Trophoblast cell (in vitro differentiated cells and primary cell): ENCODE results near the gene UGT1A5.

ENCODE experiments used
- DNase-seq, 2 donors: peaks; one replicate each; pipeline ENCODE4 v3.0.0-alpha.2; 2016
- H2AFZ ChIP-seq: 2 replicates; pipeline ENCODE4 v1.6.1; 2013; ENCODE audit warnings: low read length, moderate library complexity, mild to moderate bottlenecking; ENCODE audit not compliant: insufficient read depth, poor library complexity
- H2AK5ac ChIP-seq: 2 replicates; pipeline ENCODE4 v1.6.1; 2013; ENCODE audit warnings: mild to moderate bottlenecking, low read length
- H2BK120ac ChIP-seq: 2 replicates; pipeline ENCODE4 v1.6.1; 2013; ENCODE audit warnings: low read length, mild to moderate bottlenecking, moderate library complexity; ENCODE audit not compliant: insufficient read depth, poor library complexity
- H2BK12ac ChIP-seq: 2 replicates; pipeline ENCODE4 v1.6.1; 2013; ENCODE audit warnings: mild to moderate bottlenecking, low read length, moderate library complexity
- H2BK5ac ChIP-seq: 2 replicates; pipeline ENCODE4 v1.6.1; 2013; ENCODE audit warnings: low read length, low read depth, moderate library complexity, mild to moderate bottlenecking; ENCODE audit not compliant: poor library complexity
- H3K14ac ChIP-seq: 2 replicates; pipeline ENCODE4 v1.6.1; 2013; ENCODE audit warnings: mild to moderate bottlenecking, low read length
- H3K18ac ChIP-seq: 2 replicates; pipeline ENCODE4 v1.6.1; 2013; ENCODE audit warnings: mild to moderate bottlenecking, low read length
- H3K23ac ChIP-seq: 2 replicates; pipeline ENCODE4 v1.6.1; 2013; ENCODE audit warnings: low read length
- H3K27ac ChIP-seq: 2 replicates; pipeline ENCODE4 v1.5.1; 2013; ENCODE audit warnings: low read depth, mild to moderate bottlenecking, inconsistent platforms, low read length, moderate library complexity
- H3K27me3 ChIP-seq: 2 replicates; pipeline ENCODE4 v1.6.1; 2013; ENCODE audit warnings: inconsistent platforms, mild to moderate bottlenecking, low read length, moderate library complexity; ENCODE audit not compliant: insufficient read depth
- H3K36me3 ChIP-seq, 2 experiments: 1 replicate in 1 of 2; 2 replicates in 1 of 2; pipeline ENCODE4 v1.6.1; 2013; ENCODE audit warnings: low read length in 2 of 2, mild to moderate bottlenecking in 2 of 2, moderate library complexity in 1 of 2; ENCODE audit not compliant: insufficient read depth in 2 of 2, control insufficient read depth in 1 of 2
- H3K4ac ChIP-seq: 2 replicates; pipeline ENCODE4 v1.6.1; 2013; ENCODE audit warnings: low read depth, mild to moderate bottlenecking, low read length, moderate library complexity
- H3K4me1 ChIP-seq, 2 experiments: 1 replicate in 1 of 2; 2 replicates in 1 of 2; pipeline ENCODE4 v1.6.1; 2013; ENCODE audit warnings: low read length in 2 of 2, mild to moderate bottlenecking in 2 of 2, moderate library complexity in 1 of 2; ENCODE audit not compliant: insufficient read depth in 2 of 2, control insufficient read depth in 1 of 2
- H3K4me2 ChIP-seq: 2 replicates; pipeline ENCODE4 v1.6.1; 2013; ENCODE audit warnings: inconsistent platforms, mild to moderate bottlenecking, low read length, moderate library complexity
- H3K4me3 ChIP-seq: 2 replicates; pipeline ENCODE4 v1.5.1; 2013; ENCODE audit warnings: mild to moderate bottlenecking, low read depth, low read length, inconsistent platforms
- H3K79me1 ChIP-seq: one replicate; pipeline ENCODE4 v1.6.1; 2013; ENCODE audit warnings: low read length
- H3K79me2 ChIP-seq: 2 replicates; pipeline ENCODE4 v1.6.1; 2013; ENCODE audit warnings: low read length, mild to moderate bottlenecking; ENCODE audit not compliant: control insufficient read depth, insufficient read depth, poor library complexity
- H3K9ac ChIP-seq: 2 replicates; pipeline ENCODE4 v1.6.1; 2013; ENCODE audit warnings: mild to moderate bottlenecking, low read length
- H3K9me3 ChIP-seq: 2 replicates; pipeline ENCODE4 v1.6.1; 2013; ENCODE audit warnings: low read depth, mild to moderate bottlenecking, control low read depth, inconsistent platforms, low read length; ENCODE audit not compliant: insufficient read depth
- H4K12ac ChIP-seq: 2 replicates; pipeline ENCODE4 v1.6.1; 2013; ENCODE audit warnings: low read depth, mild to moderate bottlenecking, low read length, moderate library complexity
- H4K8ac ChIP-seq: 2 replicates; pipeline ENCODE4 v1.6.1; 2013; ENCODE audit warnings: low read depth, mild to moderate bottlenecking, low read length, moderate library complexity
- H4K91ac ChIP-seq: one replicate; pipeline ENCODE4 v1.6.1; 2013; ENCODE audit warnings: low read depth, mild to moderate bottlenecking, low read length, moderate library complexity
- WGBS: extraction: QIAGEN DNeasy Blood & Tissue Kit; methylation state at CpG from one replicate; pipeline ENCODE4 v1.1.7; 2013; ENCODE audit warnings: missing lambda C conversion rate; ENCODE audit not compliant: insufficient read length, insufficient coverage; ENCODE audit errors: extremely low coverage; 5-methylcytosine and 5-hydroxymethylcytosine counted together

UGT1A5 gene

DNA sequence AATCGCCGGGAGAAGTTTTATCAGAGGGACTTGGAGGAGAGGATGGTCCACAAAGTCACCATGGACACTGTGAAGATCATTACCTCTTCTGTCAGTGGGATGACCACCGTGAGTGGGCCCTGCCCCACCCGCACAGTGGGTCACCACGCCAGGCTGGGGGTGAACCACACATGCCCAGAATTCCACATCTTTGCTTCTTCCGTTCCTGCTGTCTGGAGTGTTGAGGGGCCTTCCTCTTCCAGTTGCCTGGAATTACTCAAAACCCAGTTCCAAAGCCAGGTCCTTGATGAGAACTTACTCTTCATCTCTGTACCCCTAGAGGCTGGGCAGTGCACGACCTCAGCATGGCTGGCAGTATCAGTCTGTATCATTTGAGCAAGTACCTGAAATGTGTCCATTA lies 87.5 kb downstream of the UGT1A5 start:
- Histone ChIP-seq H3K79me1 (no peaks in the 10 kb centered on the region), H3K14ac (no peak overlapping the region), H3K9me3 (peaks cover 15% of the 10 kb centered on the region), H3K4me2 (no peak overlapping the region), H4K12ac (no peak overlapping the region), H4K91ac (no peak overlapping the region), H3K27ac (no peak overlapping the region), H2AK5ac (no peak overlapping the region), H2AFZ (no peak overlapping the region), H4K8ac (no peak overlapping the region), H3K18ac (no peak overlapping the region), H3K4me3 (no peak overlapping the region), H2BK5ac (no peak overlapping the region), H3K9ac (no peak overlapping the region), H3K79me2 (no peaks in the 10 kb centered on the region), H3K36me3 (no peaks in the 10 kb centered on the region), H2BK120ac (no peak overlapping the region), H3K4me1 (no peaks in the 10 kb centered on the region), H2BK12ac (no peak overlapping the region), H3K27me3 (no peaks in the 10 kb centered on the region), H3K4ac (no peak overlapping the region), H3K23ac (no peak overlapping the region)
- no CpG with 5 or more reads among the region's 7 CpGs for WGBS
- no peak for DNase-seq

DNA sequence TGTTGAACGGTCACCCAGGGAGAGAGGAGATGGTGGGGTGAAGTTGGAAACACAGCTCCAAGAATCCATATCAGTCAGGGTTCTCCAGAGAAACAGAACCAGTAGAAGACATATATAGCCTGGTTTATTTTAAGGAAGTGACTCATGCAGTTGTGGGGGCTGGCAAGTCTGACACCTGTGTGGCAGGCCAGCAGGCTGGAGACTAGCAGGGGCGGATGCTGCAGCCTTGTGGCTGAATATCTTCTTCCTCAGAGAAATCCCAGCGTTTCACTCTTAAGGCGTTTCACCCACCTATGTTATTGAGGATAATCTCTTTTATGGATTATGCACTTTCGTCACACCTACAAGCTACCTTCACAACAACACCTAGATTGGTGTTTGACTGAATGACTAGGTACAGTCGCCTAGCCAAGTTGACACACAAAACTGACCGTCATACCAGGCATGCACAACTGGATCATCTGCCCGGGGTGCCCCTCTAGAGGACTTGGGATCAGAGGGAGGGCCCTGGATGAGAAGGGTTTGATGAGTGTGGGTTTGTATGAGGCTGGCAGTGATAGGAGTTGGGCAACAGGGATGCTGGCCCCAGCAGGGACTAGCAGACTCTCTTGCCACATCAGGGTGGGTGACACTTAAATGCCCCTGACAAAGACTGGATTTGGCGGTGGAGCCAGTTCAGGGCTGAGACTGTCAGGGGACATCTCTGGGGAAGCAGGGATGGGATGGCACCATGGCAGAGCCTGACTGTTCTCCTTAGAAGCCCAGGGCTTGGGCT lies 88.8 kb downstream of the UGT1A5 start:
- Histone ChIP-seq H3K79me2 (no peaks in the 10 kb centered on the region), H3K9ac (no peak overlapping the region), H2BK120ac (no peak overlapping the region), H2AK5ac (no peak overlapping the region), H2BK5ac (no peak overlapping the region), H3K23ac (no peak overlapping the region), H3K4me1 (no peaks in the 10 kb centered on the region), H3K4me2 (no peak overlapping the region), H3K27me3 (no peaks in the 10 kb centered on the region), H3K4ac (no peak overlapping the region), H3K18ac (no peak overlapping the region), H4K12ac (no peak overlapping the region), H3K27ac (no peak overlapping the region), H4K8ac (no peak overlapping the region), H3K36me3 (no peaks in the 10 kb centered on the region), H3K4me3 (no peak overlapping the region), H3K9me3 (peaks cover 12% of the 10 kb centered on the region), H2AFZ (no peak overlapping the region), H2BK12ac (no peak overlapping the region), H3K14ac (no peak overlapping the region), H4K91ac (no peak overlapping the region), H3K79me1 (no peaks in the 10 kb centered on the region)
- no peak for DNase-seq
- no CpG with 5 or more reads among the region's 9 CpGs for WGBS

DNA sequence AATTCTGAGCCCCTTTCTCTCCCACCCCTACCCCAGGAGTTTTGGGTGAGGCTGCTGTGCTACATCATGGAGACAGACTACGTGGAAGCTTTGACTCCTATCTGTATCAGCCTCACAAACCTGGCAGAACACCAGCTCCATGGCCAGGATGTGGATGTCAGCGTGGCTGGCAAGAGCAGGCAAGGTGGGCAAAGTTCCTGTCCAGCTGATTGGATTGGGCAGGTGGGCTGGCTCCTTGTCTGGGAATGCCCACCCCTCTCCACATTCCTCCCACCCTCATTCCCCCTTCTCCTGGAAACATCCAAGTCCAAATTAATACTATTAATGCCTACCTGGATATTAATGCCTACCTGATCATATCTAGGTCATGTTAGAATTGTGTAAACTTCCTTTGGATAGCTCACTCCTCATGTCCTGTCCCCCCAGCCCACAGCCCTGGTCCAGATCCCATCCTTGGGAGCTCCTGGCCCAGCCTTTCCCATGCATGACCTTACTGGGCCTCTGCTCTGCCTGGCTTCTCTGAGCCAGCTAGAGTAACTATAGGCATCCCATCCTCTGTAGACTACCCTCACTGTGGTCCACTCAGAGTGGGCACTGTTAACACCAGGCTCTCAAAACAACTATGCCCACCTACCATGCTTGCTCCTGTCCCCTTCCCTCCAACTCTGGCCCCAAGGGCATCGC lies 89.6 kb downstream of the UGT1A5 start:
- no peak overlapping the region for H4K91ac ChIP-seq
- DNase-seq = no peak
- no peaks in the 10 kb centered on the region for H3K79me1 ChIP-seq
- peaks cover 12% of the 10 kb centered on the region for H3K9me3 ChIP-seq
- no peak overlapping the region for H3K4me2 ChIP-seq
- H4K12ac ChIP-seq = no peak overlapping the region
- WGBS = no CpG with 5 or more reads among the region's 3 CpGs
- H3K27ac ChIP-seq = no peak overlapping the region
- no peaks in the 10 kb centered on the region for H3K27me3 ChIP-seq
- no peak overlapping the region for H2AK5ac ChIP-seq
- H2BK120ac ChIP-seq = no peak overlapping the region
- H3K4me3 ChIP-seq = no peak overlapping the region
- H3K79me2 ChIP-seq = no peaks in the 10 kb centered on the region
- no peak overlapping the region for H3K18ac ChIP-seq
- H3K23ac ChIP-seq = no peak overlapping the region
- H2AFZ ChIP-seq = no peak overlapping the region
- no peak overlapping the region for H4K8ac ChIP-seq
- no peak overlapping the region for H3K14ac ChIP-seq
- H3K4ac ChIP-seq = no peak overlapping the region
- no peak overlapping the region for H3K9ac ChIP-seq
- H2BK12ac ChIP-seq = no peak overlapping the region
- no peaks in the 10 kb centered on the region for H3K4me1 ChIP-seq
- H3K36me3 ChIP-seq = no peaks in the 10 kb centered on the region
- no peak overlapping the region for H2BK5ac ChIP-seq

DNA sequence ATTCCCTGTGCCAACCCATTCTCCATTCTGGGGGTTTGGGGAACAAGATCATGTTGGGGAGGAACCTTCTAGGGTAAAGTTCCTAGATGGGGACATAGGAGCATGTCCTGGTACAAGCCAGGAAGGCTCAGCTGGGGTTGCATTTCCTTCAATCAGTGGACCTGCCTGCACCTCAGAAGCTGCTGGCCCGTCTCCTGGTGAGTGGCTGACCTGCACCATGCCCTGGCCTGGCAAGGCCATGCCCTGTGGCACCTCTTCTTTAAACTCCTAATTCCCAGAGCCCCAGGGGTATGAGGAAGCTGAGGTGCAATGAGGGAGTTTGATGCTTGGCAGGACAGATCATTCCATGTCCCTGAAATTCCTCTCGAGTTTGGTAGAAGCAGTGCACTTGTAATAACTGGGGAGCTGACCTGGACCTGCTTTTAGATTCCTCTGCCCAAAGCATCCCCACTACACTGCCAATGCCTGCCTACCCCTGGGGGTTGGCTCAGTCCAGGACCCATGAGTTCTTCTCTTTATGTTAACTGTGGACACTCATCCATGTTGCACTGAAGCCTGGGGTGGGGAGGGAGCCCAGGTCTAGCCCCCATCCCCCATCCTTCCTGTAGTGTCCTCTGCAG lies 90.7 kb downstream of the UGT1A5 start:
- Histone ChIP-seq H2BK120ac (no peak overlapping the region), H2BK5ac (no peak overlapping the region), H3K9me3 (peaks cover 11% of the 10 kb centered on the region), H3K23ac (no peak overlapping the region), H3K79me2 (no peaks in the 10 kb centered on the region), H2AK5ac (no peak overlapping the region), H3K14ac (no peak overlapping the region), H3K27me3 (no peaks in the 10 kb centered on the region), H3K4ac (no peak overlapping the region), H3K27ac (no peak overlapping the region), H4K8ac (no peak overlapping the region), H2BK12ac (no peak overlapping the region), H2AFZ (no peak overlapping the region), H3K4me3 (no peak overlapping the region), H3K79me1 (no peaks in the 10 kb centered on the region), H3K4me1 (no peaks in the 10 kb centered on the region), H4K12ac (no peak overlapping the region), H3K4me2 (no peak overlapping the region), H3K36me3 (no peaks in the 10 kb centered on the region), H3K18ac (no peak overlapping the region), H4K91ac (no peak overlapping the region), H3K9ac (no peak overlapping the region)
- WGBS = no CpG with 5 or more reads among the region's 2 CpGs
- DNase-seq = no peak
